ENCODE measurements around the gene SNX24.
A peak's percentile ranks its signal among the peaks of the same experiment; 100 is the strongest.
"Not testable (repeated sequence)": the region's sequence is repeated elsewhere in the genome, so short reads cannot be mapped to it uniquely, and the experiment has no call there.

The SNX24 gene

DNA sequence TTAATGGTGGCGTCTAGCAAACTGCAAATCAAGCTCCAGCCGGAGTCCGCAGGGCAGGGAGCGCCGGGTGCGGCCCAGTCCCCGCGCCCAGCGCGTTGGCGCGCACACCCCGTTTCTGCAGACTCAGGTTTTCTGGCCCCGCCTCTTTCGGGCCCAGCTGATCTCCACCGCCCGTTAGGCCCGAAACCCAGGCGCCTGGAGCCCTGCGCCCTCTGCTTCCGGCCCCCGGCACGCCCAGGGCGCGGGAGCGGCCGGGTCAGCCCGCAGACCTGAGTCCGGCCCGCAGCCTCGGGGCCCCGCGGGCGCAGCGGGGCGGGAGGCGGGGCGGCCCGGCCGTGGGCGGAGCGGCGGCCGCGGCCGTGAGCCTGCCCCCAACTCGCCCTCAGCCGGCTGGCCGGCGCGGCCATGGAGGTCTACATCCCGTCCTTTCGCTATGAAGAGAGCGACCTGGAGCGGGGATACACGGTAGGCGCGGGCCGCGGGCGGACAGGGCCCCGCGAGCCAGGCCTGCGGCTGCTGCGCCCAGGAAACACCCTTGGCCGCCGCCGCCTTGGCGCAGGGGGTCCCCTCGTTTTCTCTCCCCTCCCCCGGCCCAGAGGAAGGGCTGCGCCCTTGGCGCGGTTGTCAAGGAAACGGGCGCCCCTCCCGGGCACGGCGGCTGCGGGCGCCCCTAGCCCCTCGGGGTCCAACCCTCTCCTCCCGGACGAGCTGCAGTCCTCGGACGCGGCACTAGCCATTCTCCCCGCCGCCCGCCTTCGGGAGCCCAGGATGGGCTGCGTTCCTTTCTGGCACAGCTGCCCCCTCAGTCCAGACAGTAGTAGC lies at the start of gene SNX24:
Gene SNX24 (plus strand): TSS at position 385 of the 822 bp plus-strand sequence. CDS start 21 bp downstream, at position 406.
- DNase-seq (ENCODE audit: low spot score): peak; percentile 73

DNA sequence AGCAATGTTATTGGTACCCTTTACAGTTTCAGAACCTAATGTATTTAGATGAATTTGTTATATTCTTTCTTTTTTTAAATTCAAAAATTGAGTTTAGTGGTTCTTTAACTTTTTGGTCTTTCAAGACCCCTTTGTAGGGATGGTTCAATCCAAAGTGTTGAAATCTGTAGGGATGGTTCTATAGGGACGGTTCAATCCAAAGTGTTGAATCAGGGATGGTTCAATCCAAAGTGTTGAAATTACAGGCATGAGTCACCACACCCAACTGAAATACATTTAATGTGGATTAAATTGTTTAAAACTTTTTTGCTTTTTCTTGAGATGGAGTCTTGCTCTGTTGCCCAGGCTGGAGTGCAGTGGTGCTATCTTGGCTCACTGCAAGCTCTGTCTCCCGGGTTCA lies 39.9 kb upstream of the SNX24 start:
- DNase-seq (ENCODE audit: low spot score): no peak

- no peak for DNase-seq (ENCODE audit: low spot score)
Observed at GRCh38 chr5:122810405-122810804, 35.0 kb upstream of the SNX24 start.

GRCh38 chr5:122815218-122815767 lies 30.1 kb upstream of the SNX24 start:
- DNase-seq (ENCODE audit: low spot score): no peak

DNA sequence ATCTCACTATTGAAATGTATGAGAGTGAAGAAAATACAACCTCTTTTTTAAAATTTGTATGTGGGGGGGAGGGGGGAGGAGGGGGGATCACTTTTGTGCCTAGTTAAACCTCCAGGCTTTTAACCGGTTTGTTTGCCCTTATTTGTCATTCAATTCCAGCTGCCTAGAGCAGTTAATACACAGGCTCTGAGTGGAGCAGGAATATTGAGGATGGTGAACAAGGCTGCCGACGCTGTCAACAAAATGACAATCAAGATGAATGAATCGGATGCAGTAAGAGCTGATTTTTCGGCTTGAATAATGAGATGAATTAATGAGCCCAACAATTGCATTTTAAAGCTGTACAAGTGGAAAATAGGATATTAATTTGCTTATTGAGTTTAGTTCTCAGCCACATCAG lies 28.7 kb upstream of the SNX24 start:
- DNase-seq (ENCODE audit: low spot score): no peak

- DNase-seq (ENCODE audit: low spot score): no peak
Observed at GRCh38 chr5:122831984-122832383, 13.4 kb upstream of the SNX24 start.

GRCh38 chr5:122835681-122836080 lies 9.7 kb upstream of the SNX24 start:
- DNase-seq (ENCODE audit: low spot score): no peak

GRCh38 chr5:122836947-122837346 lies 8.5 kb upstream of the SNX24 start:
- DNase-seq (ENCODE audit: low spot score): no peak

- DNase-seq (ENCODE audit: low spot score): no peak
Observed at GRCh38 chr5:122839731-122840130, 5.7 kb upstream of the SNX24 start.

GRCh38 chr5:122842016-122842580 lies 3.3 kb upstream of the SNX24 start:
- DNase-seq (ENCODE audit: low spot score): no peak

GRCh38 chr5:122844136-122844909 lies 1.1 kb upstream of the SNX24 start:
- peak; percentile 7 for DNase-seq (ENCODE audit: low spot score)

- no peak for DNase-seq (ENCODE audit: low spot score)
Observed at GRCh38 chr5:122844910-122845228, 544 bp upstream of the SNX24 start.

- DNase-seq (ENCODE audit: low spot score): no peak
Observed at GRCh38 chr5:122846051-122846550, 688 bp downstream of the SNX24 start.

DNA sequence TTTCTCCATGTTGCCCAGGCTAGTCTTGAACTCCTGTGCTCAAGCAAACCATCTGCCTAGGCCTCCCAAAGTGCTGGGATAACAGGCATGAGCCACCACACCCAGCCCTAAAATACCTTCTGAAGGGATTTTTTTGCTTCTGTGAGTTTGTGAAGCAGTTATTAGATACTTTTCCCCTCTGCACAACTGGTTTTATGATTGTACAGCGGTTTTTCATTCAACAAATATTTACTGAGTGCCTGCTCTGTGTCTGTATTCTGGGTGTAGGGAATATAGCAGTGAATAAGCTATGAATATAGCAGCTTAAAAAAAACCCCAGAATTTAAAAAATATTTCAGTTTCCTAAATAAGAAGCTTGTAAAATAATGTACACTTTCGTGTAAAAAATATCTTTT lies 2.3 kb downstream of the SNX24 start:
- no peak for DNase-seq (ENCODE audit: low spot score)

GRCh38 chr5:122849771-122850170 lies 4.4 kb downstream of the SNX24 start:
- no peak for DNase-seq (ENCODE audit: low spot score)

DNA sequence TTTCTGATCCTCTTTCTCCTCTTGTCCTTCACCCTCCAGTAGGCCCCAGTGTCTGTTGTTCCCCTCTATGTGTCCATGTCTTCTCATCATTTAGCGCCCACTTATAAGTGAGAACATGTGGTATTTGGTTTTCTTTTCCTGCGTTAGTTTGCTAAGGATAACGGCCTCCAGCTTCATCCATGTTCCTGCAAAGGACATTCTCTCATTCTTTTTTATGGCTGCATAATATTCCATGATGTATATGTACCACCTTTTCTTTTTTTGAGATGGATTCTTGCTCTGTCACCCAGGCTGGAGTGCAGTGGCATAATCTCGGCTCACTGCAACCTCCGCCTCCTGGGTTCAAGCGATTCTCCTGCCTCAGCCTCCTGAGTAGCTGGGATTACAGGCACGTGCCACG lies 12.1 kb downstream of the SNX24 start:
- DNase-seq (ENCODE audit: low spot score): not testable (repeated sequence)

- no peak for DNase-seq (ENCODE audit: low spot score)
Observed at GRCh38 chr5:122858451-122858850, 13.0 kb downstream of the SNX24 start.

- no peak for DNase-seq (ENCODE audit: low spot score)
Observed at GRCh38 chr5:122863240-122863639, 17.8 kb downstream of the SNX24 start.

- DNase-seq (ENCODE audit: low spot score): no peak
Observed at GRCh38 chr5:122863721-122864120, 18.3 kb downstream of the SNX24 start.

DNA sequence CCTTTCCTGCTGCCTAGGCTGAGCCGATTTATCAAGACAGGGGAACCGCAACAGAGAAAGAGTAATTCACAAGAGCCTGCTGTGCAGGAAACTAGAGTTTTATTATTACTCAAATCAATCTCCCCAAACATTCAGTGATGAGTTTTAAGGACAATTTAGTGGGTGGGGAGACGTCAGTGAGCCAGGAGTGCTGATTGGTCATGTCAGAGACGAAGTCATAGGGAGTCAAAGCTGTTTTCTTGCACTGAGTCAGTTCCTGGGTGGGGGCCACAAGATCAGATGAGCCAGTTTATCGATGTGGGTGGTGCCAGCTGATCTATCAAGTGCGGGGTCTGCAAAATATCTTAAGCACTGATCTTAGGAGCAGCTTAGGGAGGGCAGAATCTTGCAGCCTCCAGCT lies 19.0 kb downstream of the SNX24 start:
- no peak for DNase-seq (ENCODE audit: low spot score)

- no peak for DNase-seq (ENCODE audit: low spot score)
Observed at GRCh38 chr5:122864842-122865241, 19.4 kb downstream of the SNX24 start.

DNA sequence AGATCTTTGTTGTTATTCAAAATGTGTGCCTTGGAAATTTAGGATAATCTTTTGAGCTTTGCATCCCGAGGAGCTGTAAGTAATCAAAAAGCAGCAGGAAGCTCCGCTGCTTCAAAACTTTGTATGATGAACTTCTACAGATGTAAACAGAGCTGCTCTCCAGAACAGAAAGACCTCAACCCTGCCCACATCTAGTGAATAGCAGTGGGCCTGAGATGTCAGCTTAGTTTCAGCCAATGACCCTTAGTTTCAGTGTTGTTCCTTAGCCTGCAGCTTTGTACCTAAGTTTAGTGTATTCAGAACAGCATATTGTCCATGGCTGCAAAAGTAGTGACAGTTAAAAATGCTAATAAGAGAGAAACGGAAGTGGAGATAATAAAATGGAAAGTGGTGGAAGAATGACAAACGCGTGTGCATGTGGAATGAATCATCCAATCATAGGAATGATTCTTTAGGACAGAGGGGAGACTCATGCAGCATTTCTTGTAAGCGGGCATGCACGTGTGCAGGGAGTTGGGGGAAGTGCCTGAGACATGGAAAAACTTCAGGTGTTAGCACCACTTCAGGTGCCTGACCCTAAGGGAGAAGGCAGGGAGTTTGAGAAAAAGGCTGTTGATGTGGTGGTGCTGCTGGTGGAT lies 24.9 kb downstream of the SNX24 start:
- DNase-seq (ENCODE audit: low spot score): no peak
